Measurements from ENCODE around the gene FOXJ1.

Gene FOXJ1

DNA sequence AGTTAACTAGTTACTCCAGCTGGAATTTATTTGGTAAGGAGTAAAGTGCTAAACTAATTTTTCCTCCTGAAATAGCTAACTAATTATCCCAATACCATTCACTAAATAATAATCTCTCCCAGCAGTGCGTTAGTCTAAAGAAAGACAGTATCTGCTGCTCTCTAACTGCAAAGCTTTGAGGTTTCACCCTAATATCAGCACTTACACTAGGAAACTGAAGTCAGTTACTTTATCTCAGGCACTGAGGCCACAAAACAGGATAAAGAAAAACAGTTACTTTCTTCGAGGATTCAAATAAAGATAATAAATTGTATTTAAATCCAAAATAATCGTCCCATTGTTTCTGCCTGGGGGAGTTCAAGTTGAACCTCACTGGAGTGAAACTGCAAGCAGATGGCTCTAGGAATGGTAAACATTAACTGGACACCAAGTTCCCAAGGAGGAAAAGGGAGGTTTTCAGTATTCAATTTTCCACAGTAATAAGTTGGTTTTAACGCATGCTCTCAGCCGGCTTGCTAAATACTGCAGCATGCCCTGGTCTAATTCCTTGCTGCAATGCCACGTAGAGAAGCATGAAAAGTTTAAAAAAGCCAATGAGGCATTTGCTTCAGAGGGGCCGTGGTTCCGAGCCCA, 20.0 kb upstream of the FOXJ1 start:
- TF ChIP-seq, protein P1, sequence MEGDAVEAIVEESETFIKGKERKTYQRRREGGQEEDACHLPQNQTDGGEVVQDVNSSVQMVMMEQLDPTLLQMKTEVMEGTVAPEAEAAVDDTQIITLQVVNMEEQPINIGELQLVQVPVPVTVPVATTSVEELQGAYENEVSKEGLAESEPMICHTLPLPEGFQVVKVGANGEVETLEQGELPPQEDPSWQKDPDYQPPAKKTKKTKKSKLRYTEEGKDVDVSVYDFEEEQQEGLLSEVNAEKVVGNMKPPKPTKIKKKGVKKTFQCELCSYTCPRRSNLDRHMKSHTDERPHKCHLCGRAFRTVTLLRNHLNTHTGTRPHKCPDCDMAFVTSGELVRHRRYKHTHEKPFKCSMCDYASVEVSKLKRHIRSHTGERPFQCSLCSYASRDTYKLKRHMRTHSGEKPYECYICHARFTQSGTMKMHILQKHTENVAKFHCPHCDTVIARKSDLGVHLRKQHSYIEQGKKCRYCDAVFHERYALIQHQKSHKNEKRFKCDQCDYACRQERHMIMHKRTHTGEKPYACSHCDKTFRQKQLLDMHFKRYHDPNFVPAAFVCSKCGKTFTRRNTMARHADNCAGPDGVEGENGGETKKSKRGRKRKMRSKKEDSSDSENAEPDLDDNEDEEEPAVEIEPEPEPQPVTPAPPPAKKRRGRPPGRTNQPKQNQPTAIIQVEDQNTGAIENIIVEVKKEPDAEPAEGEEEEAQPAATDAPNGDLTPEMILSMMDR (IDR thresholded peaks at IDR 0.05), result no peak
- no peak overlapping the region for H3K4me3 ChIP-seq
- H3K27ac ChIP-seq, result no peak overlapping the region
- no peak for DNase-seq (ENCODE audit: low spot score)

DNA sequence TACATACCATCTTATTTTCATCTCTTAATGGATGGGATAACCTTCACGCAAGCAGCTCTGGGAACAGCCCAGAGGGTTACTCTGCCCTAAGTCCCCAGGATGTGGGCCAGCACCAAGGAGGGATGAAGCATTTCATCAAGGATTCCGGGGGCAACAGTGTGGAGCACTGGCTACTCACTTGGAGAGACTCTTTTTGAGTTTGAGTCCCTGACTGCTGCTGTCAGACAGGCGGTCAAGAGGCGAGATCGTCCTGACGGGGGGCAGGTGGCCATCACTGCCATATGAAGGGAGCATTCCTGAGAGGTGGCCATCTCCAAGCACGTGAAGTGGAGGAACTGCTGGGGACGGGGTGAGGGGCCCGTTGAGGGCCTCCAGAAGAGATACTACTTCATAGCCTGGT, 18.1 kb upstream of the FOXJ1 start:
- Histone ChIP-seq H3K27ac (no peak overlapping the region), H3K4me3 (no peak overlapping the region)
- TF ChIP-seq, protein P1 (IDR thresholded peaks at IDR 0.05), result no peak
- DNase-seq (ENCODE audit: low spot score), result no peak

- DNase-seq (ENCODE audit: low spot score), result no peak
- Histone ChIP-seq H3K4me3 (no peak overlapping the region), H3K27ac (no peak overlapping the region)
- TF ChIP-seq, protein P1 (IDR thresholded peaks at IDR 0.05), result no peak
Observed at GRCh38 chr17:76157759-76158158, 16.7 kb upstream of the FOXJ1 start.

- DNase-seq (ENCODE audit: low spot score), result no peak
- Histone ChIP-seq H3K4me3 (no peak overlapping the region), H3K27ac (no peak overlapping the region)
- TF ChIP-seq, protein P1 (IDR thresholded peaks at IDR 0.05), result no peak
Observed at GRCh38 chr17:76156662-76156991, 15.6 kb upstream of the FOXJ1 start.

GRCh38 chr17:76155988-76156661, 15.1 kb upstream of the FOXJ1 start:
- TF ChIP-seq, protein P1 (IDR thresholded peaks at IDR 0.05), result no peak
- no peak for DNase-seq (ENCODE audit: low spot score)
- H3K27ac ChIP-seq, result no peak overlapping the region
- H3K4me3 ChIP-seq, result no peak overlapping the region

DNA sequence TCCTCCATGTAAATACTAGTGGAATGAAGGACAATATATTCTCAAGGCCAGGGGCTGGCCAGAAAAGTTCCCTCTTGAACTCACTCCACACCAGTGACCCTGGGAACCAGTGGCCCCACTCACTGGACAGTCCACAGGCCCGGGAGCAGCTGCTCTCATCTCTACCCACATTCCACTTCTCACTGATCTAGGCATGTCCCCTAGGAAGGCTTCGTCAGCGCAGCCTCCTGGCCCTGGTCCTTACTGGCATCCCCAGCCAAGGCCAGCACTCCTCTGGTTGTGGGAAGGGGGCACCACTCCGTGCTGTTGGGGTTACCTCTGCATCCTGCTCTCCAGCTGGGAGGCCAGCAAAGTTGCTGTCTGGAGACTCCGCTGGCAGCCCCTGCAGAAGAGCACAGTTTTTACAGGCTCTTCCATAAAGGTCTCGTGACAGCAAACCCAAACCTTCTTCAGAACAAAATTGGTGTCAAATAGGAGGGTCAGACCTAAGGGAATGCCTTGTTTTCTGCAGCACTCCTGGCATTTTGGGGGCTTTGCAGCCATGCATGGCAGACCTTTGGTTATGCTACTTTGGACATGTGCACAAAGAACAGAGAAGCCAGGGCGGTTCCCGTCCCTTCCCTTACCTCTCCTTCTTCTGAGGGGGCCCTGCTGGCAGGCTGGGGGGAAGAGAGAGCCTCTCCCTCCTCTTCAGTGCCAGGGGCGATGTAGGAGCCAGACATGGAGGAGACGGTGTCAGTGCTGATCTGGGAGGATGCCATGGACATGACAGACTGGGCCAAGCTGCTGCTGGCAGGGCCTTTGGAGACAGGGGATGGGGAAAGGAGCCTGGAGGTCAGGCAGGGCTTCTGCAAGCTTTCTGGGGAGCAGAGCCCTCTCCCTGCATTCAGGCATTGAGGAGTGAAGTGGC, 14.1 kb upstream of the FOXJ1 start:
- H3K27ac ChIP-seq, result no peak overlapping the region
- H3K4me3 ChIP-seq, result no peak overlapping the region
- DNase-seq (ENCODE audit: low spot score), result peak; percentile 28
- TF ChIP-seq, protein P1 (IDR thresholded peaks at IDR 0.05), result no peak

Data from coronary artery (tissue), 2 donors.